ENCODE results near the gene PARL.

Gene PARL, protein sequence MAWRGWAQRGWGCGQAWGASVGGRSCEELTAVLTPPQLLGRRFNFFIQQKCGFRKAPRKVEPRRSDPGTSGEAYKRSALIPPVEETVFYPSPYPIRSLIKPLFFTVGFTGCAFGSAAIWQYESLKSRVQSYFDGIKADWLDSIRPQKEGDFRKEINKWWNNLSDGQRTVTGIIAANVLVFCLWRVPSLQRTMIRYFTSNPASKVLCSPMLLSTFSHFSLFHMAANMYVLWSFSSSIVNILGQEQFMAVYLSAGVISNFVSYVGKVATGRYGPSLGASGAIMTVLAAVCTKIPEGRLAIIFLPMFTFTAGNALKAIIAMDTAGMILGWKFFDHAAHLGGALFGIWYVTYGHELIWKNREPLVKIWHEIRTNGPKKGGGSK

DNA sequence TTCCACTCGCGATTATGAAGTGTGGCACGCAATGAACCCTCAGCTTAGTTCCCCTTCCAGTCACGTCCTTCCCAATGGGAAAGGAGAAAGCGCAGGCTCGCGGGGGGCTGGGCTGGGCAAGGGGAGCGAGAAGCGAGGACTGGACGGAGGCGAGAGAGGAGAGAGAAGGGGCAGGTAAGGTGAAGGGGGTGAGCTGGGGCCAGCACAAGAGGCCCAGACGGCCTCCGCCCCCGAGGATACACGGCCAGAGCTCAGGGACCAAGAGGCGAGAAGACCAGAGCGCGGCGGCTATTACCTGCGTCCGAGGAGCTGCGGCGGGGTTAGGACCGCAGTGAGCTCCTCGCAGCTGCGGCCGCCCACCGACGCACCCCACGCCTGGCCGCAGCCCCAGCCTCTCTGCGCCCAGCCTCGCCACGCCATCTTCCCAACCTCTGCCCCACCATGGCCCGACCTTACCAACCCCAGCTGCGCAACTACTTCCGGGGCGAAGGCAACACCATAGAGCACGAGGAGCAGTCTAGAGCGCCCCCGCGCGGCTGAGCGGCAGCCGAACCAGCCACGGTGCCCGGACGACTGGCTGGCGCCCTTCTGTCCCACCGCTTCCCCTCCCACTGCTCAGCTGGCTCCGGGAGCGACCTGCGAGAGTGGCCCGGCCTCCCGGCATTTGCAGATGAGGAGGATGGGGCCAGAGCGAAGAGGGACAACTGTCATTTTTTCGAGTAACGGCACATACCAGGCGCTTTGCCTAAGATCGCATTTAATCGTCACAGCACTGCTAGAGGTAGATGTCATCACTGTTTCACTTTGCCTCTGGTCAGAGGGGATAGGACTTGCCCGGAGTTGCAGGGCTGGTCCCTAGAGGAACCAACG lies at the start of gene PARL:
TSS of gene PARL (minus strand) at position 454 of the 870 bp plus-strand sequence. CDS start at position 420, 34 bp downstream.
- DNase-seq (ENCODE audit: extremely low read depth, low read depth), result peak; percentile 65
- TF ChIP-seq, protein P1, sequence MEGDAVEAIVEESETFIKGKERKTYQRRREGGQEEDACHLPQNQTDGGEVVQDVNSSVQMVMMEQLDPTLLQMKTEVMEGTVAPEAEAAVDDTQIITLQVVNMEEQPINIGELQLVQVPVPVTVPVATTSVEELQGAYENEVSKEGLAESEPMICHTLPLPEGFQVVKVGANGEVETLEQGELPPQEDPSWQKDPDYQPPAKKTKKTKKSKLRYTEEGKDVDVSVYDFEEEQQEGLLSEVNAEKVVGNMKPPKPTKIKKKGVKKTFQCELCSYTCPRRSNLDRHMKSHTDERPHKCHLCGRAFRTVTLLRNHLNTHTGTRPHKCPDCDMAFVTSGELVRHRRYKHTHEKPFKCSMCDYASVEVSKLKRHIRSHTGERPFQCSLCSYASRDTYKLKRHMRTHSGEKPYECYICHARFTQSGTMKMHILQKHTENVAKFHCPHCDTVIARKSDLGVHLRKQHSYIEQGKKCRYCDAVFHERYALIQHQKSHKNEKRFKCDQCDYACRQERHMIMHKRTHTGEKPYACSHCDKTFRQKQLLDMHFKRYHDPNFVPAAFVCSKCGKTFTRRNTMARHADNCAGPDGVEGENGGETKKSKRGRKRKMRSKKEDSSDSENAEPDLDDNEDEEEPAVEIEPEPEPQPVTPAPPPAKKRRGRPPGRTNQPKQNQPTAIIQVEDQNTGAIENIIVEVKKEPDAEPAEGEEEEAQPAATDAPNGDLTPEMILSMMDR (IDR thresholded peaks at IDR 0.05; ENCODE audit: low read depth, low read length), result peak; percentile 97

DNA sequence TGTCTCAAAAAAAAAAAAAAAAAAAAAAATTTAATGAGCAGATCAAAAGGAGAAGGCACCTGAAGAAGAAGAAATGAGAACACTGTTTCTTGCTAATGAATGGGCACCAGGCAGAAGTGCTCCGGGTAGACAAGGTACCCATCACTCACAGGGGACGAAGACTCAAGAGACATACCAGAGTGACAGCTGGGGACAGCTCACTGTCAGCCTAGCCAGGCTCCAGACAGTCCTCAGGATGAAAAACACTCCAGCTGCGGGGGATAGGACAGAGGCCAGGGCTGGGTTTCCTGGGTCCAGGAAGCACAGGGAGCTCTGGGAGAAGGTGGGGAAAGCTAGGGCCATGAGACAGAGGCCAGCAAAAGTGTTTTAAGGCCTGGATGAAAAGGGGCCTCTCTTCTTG lies 48.5 kb upstream of the PARL start:
- TF ChIP-seq, protein P1 (IDR thresholded peaks at IDR 0.05; ENCODE audit: low read depth, low read length), result no peak
- no peak for DNase-seq (ENCODE audit: extremely low read depth, low read depth)

DNA sequence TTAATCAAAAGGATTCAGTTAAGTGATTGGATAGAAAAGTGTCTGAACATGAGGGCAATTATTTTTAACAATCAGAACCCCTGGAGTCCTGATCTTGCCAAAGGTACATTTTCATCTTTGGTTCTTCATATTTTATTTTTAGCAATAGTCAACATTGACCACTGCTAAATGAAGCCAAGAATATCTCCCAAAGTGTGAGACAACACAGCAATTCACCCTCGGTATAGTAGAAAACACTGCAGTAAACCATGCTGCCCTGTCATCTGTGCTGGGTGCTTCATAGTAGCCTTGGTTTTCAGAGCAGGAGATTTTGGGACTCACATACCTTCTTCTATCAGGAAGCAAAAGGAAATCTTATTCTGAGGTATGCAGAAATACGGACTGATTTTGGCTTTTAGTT lies 47.2 kb upstream of the PARL start:
- TF ChIP-seq, protein P1 (IDR thresholded peaks at IDR 0.05; ENCODE audit: low read depth, low read length), result no peak

DNA sequence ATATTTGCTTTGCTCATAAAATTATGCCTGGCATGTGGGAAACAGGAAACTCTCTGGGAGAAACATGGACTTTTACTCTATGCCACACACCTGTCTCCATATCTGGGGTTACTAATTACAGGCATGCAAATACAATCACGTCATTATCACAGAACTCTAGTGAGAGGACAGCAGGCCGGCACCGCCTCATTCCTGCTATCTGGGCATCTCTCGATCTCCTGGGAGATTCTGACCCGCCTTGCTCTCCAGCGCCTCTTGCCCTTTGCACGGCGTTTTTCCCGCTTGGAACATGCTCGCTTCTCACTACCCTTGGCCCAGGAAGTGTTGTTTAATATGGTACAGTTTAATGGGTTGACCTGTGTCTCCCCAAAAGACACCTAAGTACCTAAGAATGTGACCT lies 45.4 kb upstream of the PARL start:
- TF ChIP-seq, protein P1 (IDR thresholded peaks at IDR 0.05; ENCODE audit: low read depth, low read length), result no peak
- no peak for DNase-seq (ENCODE audit: extremely low read depth, low read depth)

More for the DNA sequence above, 47.2 kb upstream of the PARL start:
- no peak for DNase-seq (ENCODE audit: extremely low read depth, low read depth)

DNA sequence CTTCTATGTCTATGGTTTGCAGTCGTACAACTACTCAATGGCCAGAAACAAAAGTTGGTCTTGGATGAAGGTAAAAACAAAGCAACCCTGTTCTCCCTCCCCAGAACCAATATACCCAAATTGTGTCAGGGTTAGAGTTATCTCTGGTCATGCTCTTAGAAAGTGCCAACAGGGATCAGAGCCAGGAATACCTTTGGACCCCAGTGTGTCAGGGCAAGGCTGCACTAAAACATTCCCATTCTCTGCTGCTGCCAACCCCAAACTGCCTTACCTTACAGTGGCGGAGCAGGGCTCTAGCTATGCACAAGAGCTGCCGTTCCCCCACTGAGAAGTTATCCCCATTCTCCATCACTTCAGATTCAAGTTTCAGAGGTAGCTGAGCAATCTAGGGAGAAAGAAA lies 42.4 kb upstream of the PARL start:
- no peak for DNase-seq (ENCODE audit: extremely low read depth, low read depth)

DNA sequence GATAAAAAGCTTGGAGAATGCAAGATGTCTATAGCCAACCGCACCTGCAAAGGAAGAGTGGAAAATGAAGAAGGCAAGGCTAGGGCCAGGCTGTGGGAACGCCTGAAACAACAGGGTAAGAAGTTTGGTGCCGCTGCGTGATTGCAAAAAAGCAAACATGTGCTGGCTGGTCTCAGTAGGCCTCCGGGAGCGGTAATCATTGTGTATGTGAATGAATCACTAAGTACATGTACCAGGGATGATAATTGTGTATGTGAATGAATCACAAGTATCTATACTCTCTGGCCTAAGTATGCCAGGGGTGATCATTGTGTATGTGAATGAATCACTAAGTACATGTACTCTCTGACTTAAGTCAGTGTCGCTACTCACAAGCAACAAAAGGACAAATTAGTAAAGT lies 40.3 kb upstream of the PARL start:
- DNase-seq (ENCODE audit: extremely low read depth, low read depth), result no peak
- TF ChIP-seq, protein P1 (IDR thresholded peaks at IDR 0.05; ENCODE audit: low read depth, low read length), result no peak

More for the DNA sequence above, 42.4 kb upstream of the PARL start:
- TF ChIP-seq, protein P1 (IDR thresholded peaks at IDR 0.05; ENCODE audit: low read depth, low read length), result no peak

DNA sequence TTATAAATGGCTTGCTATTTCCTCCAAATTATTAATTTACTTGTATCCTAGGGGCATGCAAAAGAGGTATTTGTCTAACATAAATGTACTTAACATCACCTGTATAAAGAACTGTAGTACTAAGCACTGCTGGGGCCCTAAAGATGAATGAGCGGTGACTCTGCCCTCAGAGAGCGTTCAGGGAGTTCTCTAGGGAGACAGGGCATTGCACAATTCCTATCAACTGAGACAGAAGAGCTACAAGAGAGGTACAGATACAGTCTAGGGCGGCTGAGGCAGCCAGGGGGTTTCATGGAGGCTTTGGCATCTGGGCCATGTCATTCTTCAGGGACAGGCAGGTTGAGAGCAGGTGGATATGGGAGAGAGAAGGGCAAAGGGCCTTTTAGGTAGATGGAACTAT lies 39.9 kb upstream of the PARL start:
- TF ChIP-seq, protein P1 (IDR thresholded peaks at IDR 0.05; ENCODE audit: low read depth, low read length), result no peak
- no peak for DNase-seq (ENCODE audit: extremely low read depth, low read depth)
